ENCODE data around the gene CEP97. TPM values are rescaled to one million over a fixed set of nuclear protein-coding genes. Genes with fewer than 3 reads are reported as not detected.
A peak's percentile ranks its signal among the peaks of the same experiment; 100 is the strongest.

CEP97 gene
- total and polyA plus RNA-seq, 9 of the 15 experiments (the other 6 are each of a cell fraction or from before 2014, with no cell fraction given): 2.0 to 10.1 (median 4.3) TPM

DNA sequence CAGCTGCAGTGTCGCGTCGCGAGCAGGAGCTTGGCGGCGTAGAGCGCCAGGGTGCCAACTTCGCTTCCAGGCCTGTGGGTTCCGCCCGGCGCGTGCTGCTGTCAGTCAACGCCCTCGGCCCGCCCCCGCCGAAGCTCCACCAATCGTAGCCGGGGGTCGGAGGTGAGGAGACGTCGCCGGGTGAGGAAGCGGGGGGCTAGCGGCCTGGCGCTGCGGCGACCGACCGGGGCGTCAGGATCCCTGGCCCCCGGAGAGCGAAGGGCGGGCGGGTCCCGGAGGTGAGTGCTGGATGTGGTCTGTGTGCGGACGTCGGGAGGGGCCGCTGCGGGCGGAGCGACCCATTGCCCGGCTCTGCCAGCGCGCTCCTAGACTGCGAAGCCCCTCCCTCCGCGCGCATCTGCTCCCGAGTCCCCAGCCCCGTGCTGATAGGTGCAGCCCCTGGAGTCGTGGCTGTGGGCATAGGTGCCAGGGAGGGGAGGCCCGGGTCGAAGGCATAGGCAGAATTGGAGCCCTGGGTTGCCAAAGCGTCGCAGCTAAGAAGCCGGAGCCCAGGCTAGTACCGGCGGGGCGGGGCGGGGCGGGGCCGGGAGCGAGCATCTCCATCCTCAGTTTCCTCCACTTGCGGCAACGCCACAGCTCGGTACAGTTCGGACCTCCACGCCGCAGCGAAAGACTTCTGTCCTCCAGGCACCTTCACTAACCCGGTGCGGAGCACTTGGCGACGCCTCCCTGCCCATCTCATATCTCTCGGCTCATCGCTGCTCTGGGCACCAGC lies 54.8 kb downstream of the CEP97 start, which contains the start of gene NXPE3 (continued):
- TF ChIP-seq ZNF512 (tag; IDR thresholded peaks at IDR 0.05) (no peak), HDGF (IDR thresholded peaks at IDR 0.05) (no peak), ZC3H4 (CRISPR knock-in tag; IDR thresholded peaks at IDR 0.05; ENCODE audit: borderline replicate concordance) (no peak), ZNF696 (CRISPR knock-in tag; conservative IDR thresholded peaks at IDR 0.05) (no peak), KDM5B (IDR thresholded peaks at IDR 0.05; ENCODE audit: insufficient replicate concordance, low read depth, low read length) (no peak), NCOA2 (IDR thresholded peaks at IDR 0.05; ENCODE audit: partially characterized antibody in 2 of 2) (no peak), CREB5 (CRISPR knock-in tag; IDR thresholded peaks at IDR 0.05) (no peak), ZNF146 (CRISPR knock-in tag; IDR thresholded peaks at IDR 0.05; ENCODE audit: unreplicated experiment) (no peak), ZNF239 (CRISPR knock-in tag; IDR thresholded peaks at IDR 0.05) (no peak), ELF1 (tag; IDR thresholded peaks at IDR 0.05) (no peak), CBX2 (IDR thresholded peaks at IDR 0.05; ENCODE audit: insufficient read depth, low read length, poor library complexity, severe bottlenecking) (no peak), SP1 (CRISPR knock-in tag; IDR thresholded peaks at IDR 0.05) (0 out of 2 replicates have a peak, but pooled peaks have one; percentile 58), ZHX1 (conservative IDR thresholded peaks at IDR 0.05; ENCODE audit: low read length) (no peak), OTX1 (CRISPR knock-in tag; IDR thresholded peaks at IDR 0.05) (no peak)
- TF ChIP-seq, protein P1, sequence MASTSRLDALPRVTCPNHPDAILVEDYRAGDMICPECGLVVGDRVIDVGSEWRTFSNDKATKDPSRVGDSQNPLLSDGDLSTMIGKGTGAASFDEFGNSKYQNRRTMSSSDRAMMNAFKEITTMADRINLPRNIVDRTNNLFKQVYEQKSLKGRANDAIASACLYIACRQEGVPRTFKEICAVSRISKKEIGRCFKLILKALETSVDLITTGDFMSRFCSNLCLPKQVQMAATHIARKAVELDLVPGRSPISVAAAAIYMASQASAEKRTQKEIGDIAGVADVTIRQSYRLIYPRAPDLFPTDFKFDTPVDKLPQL (IDR thresholded peaks at IDR 0.05; ENCODE audit: extremely low read depth, insufficient read length): no peak

Data from K562 (cell line).